ENCODE data around the gene AGAP1.

DNA sequence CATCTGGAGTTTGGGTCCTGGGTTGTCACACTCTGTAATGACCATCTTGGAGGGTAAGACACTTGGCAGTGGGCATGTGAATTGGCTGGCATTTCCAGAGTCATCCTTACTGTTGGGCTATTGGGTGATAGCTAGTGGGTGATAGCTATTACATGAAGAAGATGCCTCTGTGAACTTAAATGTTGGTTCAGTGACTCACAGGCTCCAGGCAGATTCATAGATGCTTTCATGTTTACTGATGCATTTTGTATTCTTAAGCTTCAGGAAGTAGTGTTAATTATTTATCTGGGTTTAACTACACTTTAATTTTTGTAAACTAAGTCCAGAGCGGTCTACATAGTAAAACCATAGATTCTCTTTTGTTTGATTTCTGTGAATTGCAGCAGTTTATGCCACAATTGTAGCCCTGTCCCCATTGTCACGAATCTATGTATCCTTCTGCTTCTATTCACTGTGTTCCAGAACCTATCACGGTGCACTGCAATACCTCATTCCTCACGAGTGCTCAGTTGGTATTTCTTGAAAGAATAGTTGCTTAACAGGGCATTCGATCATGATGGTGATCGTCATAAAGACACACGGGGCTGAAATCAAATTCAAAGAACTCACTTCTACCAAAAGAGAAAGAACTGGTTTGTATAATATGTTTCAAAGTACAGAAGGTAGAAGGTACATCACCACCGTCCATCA is 594.7 kb downstream of the AGAP1 start:
- TF ChIP-seq EZH2phosphoT487 (IDR thresholded peaks at IDR 0.05; ENCODE audit: borderline replicate concordance, low read length): no peak
- TF ChIP-seq, protein P1, sequence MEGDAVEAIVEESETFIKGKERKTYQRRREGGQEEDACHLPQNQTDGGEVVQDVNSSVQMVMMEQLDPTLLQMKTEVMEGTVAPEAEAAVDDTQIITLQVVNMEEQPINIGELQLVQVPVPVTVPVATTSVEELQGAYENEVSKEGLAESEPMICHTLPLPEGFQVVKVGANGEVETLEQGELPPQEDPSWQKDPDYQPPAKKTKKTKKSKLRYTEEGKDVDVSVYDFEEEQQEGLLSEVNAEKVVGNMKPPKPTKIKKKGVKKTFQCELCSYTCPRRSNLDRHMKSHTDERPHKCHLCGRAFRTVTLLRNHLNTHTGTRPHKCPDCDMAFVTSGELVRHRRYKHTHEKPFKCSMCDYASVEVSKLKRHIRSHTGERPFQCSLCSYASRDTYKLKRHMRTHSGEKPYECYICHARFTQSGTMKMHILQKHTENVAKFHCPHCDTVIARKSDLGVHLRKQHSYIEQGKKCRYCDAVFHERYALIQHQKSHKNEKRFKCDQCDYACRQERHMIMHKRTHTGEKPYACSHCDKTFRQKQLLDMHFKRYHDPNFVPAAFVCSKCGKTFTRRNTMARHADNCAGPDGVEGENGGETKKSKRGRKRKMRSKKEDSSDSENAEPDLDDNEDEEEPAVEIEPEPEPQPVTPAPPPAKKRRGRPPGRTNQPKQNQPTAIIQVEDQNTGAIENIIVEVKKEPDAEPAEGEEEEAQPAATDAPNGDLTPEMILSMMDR (IDR thresholded peaks at IDR 0.05; ENCODE audit: low read depth, low read length, poor library complexity, severe bottlenecking): no peak

Measured in DOHH2 (cell line).